OCI-LY1 (cell line): ENCODE data around the gene SELENOO.

ENCODE experiments used
- EZH2 ChIP-seq: fragments of 200-600 bp; sonication (generic), shearing (Covaris generic); IDR thresholded peaks from 2 replicates; pipeline ENCODE4 v1.8.0; 2017; ENCODE audit warnings: borderline replicate concordance, mixed run types, mild to moderate bottlenecking, antibody characterized with exemption, low read length, moderate library complexity, mixed read lengths
- TF ChIP-seq, protein P1 (sequence below): fragments of 200-600 bp; sonication (generic), shearing (Covaris generic); IDR thresholded peaks from 2 replicates; pipeline ENCODE4 v1.5.1; 2017; ENCODE audit warnings: mild to moderate bottlenecking, antibody characterized with exemption, low read length, moderate library complexity, mixed read lengths

DNA sequence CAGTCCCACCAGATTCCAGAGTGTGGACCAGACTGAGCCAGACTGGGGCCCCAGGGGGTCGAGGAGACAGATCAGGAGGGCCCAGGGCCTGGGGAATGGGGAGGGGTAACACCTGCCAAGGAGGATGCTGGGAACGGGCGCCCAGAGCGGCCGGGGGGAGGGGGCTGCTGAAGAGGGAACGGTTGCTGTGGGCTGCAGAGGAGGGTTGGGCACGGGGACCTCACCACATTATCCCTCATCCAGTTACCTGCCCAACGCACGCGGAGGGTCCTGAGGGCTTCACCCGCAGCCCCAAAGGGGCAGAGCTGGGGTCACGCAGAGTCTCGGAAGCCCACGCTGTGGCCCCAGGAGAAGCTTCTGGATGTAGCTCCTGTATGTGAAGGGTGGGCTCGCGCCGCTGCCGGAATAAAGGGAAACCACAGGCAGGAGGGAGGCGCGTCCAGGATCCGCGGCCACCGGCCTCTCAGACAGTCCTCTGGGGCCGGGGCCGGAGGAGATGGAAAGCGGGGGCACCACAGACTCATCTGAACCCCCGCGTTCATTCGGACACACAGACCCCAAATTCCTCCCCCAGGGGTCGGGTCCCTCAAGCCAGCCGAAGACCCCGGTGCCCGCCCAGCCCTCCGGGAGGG, 866 bp upstream of the SELENOO start:
- TF ChIP-seq, protein P1, sequence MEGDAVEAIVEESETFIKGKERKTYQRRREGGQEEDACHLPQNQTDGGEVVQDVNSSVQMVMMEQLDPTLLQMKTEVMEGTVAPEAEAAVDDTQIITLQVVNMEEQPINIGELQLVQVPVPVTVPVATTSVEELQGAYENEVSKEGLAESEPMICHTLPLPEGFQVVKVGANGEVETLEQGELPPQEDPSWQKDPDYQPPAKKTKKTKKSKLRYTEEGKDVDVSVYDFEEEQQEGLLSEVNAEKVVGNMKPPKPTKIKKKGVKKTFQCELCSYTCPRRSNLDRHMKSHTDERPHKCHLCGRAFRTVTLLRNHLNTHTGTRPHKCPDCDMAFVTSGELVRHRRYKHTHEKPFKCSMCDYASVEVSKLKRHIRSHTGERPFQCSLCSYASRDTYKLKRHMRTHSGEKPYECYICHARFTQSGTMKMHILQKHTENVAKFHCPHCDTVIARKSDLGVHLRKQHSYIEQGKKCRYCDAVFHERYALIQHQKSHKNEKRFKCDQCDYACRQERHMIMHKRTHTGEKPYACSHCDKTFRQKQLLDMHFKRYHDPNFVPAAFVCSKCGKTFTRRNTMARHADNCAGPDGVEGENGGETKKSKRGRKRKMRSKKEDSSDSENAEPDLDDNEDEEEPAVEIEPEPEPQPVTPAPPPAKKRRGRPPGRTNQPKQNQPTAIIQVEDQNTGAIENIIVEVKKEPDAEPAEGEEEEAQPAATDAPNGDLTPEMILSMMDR = no peak
- TF ChIP-seq EZH2 = no peak
